Esophagus muscularis mucosa (tissue), 4 donors: ENCODE data around the gene PCDHB5. TPM values are rescaled to one million over a fixed set of nuclear protein-coding genes. Genes with fewer than 3 reads are reported as not detected.
"Not testable (repeated sequence)": the region's sequence is repeated elsewhere in the genome, so short reads cannot be mapped to it uniquely, and the experiment has no call there.

Source experiments
- DNase-seq: peaks from one replicate; pipeline ENCODE4 v3.0.0-alpha.2; 2017; ENCODE audit errors: extremely low spot score
- H3K27ac ChIP-seq, 4 donors: fragments of 200-600 bp; sonication (generic); replicated peaks in 1 of 4; 1 replicate in 3 of 4; 2 replicates in 1 of 4; pipeline ENCODE4 v1.5.1; 2016 to 2019; ENCODE audit warnings: mild to moderate bottlenecking in 1 of 4
- H3K27me3 ChIP-seq, 4 donors: fragments of 200-600 bp; sonication (generic); one replicate each; pipeline versions ENCODE4 v1.5.1 to v1.6.0; 2016 to 2019
- H3K36me3 ChIP-seq, 4 donors: fragments of 200-600 bp; sonication (generic); one replicate each; pipeline ENCODE4 v1.5.1; 2016 to 2019
- H3K4me1 ChIP-seq, 4 donors: fragments of 200-600 bp; sonication (generic); one replicate each; pipeline ENCODE4 v1.5.1; 2016 to 2019
- H3K4me3 ChIP-seq, 4 donors: fragments of 200-600 bp; sonication (generic); 1 replicate in 2 of 4; 2 replicates in 2 of 4; pipeline ENCODE4 v1.5.1; 2016 to 2019; ENCODE audit warnings: mild to moderate bottlenecking in 4 of 4, moderate library complexity in 1 of 4
- H3K9me3 ChIP-seq, 4 donors: fragments of 200-600 bp; sonication (generic); 1 replicate in 3 of 4; 2 replicates in 1 of 4; pipeline ENCODE4 v1.5.1; 2016 to 2019
- CTCF ChIP-seq, 3 experiments: fragments of 200-600 bp in 2 of 3; fragments of 450-650 bp in 1 of 3; sonication (generic) in 2 of 3; IDR thresholded peaks; one replicate each; pipeline ENCODE4 v1.5.1; 2017 to 2019; ENCODE audit warnings: antibody characterized with exemption in 3 of 3, mild to moderate bottlenecking in 2 of 3, moderate library complexity in 1 of 3
- EP300 ChIP-seq: sonication (generic); formaldehyde crosslinking; IDR thresholded peaks from one replicate; pipeline ENCODE4 v1.6.1; 2017; ENCODE audit warnings: antibody characterized with exemption
- POLR2A ChIP-seq: fragments of 450-650 bp; IDR thresholded peaks from one replicate; pipeline ENCODE4 v1.6.1; 2017; ENCODE audit warnings: antibody characterized with exemption, moderate library complexity, mild to moderate bottlenecking, low read depth
- POLR2AphosphoS5 ChIP-seq, 2 donors: sonication (generic); formaldehyde crosslinking; IDR thresholded peaks; one replicate each; pipeline ENCODE4 v1.6.1; 2017; ENCODE audit warnings: antibody characterized with exemption in 2 of 2
- WGBS: methylation state at CpG from one replicate; pipeline ENCODE4 v1.1.5; 2018; 5-methylcytosine and 5-hydroxymethylcytosine counted together
- intact Hi-C: fragments of 100-400 bp; cut with DNase I; formaldehyde crosslinking; loops from one replicate; pipeline ENCODE4 v1.15.1; 2023
- total RNA-seq, 4 donors: library from RNA; depleted of rRNA; stranded (reverse); fragments of >200 nt; gene quantifications; one replicate each; pipeline versions ENCODE4 v1.1.0 to v1.2.1, GENCODE V29; 2016

PCDHB5 gene
- total RNA-seq, 4 donors from 2014 or later, result 3.6 to 7.4 (median 4.0) TPM

DNA sequence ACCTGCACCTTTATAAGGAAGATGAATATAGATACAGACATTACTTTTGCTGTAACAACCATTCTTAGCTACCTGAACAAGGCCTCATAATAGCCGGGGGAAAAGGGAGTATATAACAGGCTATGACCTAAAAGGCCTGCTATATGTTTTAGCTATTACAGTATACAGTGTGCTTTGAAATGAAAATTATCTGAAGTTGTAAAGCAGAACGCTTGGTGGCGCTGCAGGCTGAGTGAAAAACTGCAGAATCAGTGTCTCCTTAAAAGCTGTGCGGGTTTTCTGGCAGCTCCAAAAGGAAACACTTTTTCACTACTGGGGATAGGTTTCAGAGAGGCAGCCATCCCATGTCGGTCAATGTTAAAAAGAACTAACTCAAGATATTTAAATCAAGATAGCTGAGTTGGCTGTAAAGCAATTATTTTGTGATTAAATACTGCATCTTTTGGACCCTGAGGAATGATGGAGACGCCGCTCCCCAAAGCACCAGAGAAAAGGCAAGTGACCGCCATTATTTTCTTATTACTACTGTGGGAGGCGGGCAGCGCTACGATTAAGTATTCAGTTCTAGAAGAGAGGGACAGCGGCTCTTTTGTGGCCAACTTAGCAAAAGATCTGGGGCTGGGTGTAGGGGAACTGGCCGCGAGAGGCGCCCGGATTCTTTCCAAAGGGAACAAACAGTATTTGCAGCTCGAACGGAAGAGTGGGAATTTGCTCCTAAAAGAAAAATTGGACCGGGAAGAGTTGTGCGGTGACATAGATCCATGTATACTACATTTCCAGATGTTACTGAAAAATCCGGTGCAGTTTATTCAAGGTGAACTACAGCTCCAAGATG is 20.8 kb downstream of the PCDHB5 start:
- no peak for DNase-seq
- Histone ChIP-seq H3K36me3 (no peaks in the 10 kb centered on the region), H3K4me3 (no peak overlapping the region), H3K27me3 (peaks cover 0 to 64% (median 0%) of the 10 kb centered on the region in 4 donors), H3K9me3 (peaks cover 0 to 82% (median 73%) of the 10 kb centered on the region in 4 donors), H3K4me1 (no peaks in the 10 kb centered on the region), H3K27ac (no peak overlapping the region)
- no peak for TF ChIP-seq EP300
- TF ChIP-seq CTCF (IDR thresholded peaks at IDR 0.05), result no peak
- no peak for TF ChIP-seq POLR2AphosphoS5 (IDR thresholded peaks at IDR 0.05)
- no peak for TF ChIP-seq POLR2A
- 35% methylated on average over 21 of the region's 21 CpGs for WGBS
- intact Hi-C loops, result no loop called here

DNA sequence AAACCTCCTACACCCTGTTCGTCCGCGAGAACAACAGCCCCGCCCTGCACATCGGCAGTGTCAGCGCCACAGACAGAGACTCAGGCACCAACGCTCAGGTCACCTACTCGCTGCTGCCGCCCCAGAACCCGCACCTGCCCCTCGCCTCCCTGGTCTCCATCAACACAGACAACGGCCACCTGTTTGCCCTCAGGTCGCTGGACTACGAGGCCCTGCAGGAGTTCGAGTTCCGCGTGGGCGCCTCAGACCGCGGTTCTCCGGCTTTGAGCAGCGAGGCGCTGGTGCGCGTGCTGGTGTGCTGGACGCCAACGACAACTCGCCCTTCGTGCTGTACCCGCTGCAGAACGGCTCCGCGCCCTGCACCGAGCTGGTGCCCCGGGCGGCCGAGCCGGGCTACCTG is 22.4 kb downstream of the PCDHB5 start:
- H3K4me1 ChIP-seq, H3K27ac ChIP-seq, DNase-seq, H3K4me3 ChIP-seq, intact Hi-C loops, H3K36me3 ChIP-seq: not testable (repeated sequence)
- WGBS, result 29% methylated on average over 6 of the region's 38 CpGs
- peaks cover 0 to 49% (median 0%) of the 10 kb centered on the region in 4 donors for H3K27me3 ChIP-seq
- peaks cover 0 to 72% (median 64%) of the 10 kb centered on the region in 4 donors for H3K9me3 ChIP-seq

GRCh38 chr5:141157901-141158300 is 22.9 kb downstream of the PCDHB5 start:
- H3K27ac ChIP-seq, H3K4me3 ChIP-seq, DNase-seq, intact Hi-C loops, H3K4me1 ChIP-seq, H3K36me3 ChIP-seq: not testable (repeated sequence)
- Histone ChIP-seq H3K9me3 (peaks cover 0 to 73% (median 67%) of the 10 kb centered on the region in 4 donors), H3K27me3 (peaks cover 0 to 48% (median 0%) of the 10 kb centered on the region in 4 donors)
- WGBS, result 37% methylated on average over 17 of the region's 28 CpGs

- H3K36me3 ChIP-seq, result no peaks in the 10 kb centered on the region
- peak in 2 of 3 experiments; percentile 31 for TF ChIP-seq CTCF (IDR thresholded peaks at IDR 0.05)
- no peak for TF ChIP-seq POLR2A
- peak within 1 kb of the TSS; percentile 4 to 31 (median 17) for H3K4me3 ChIP-seq
- no peak for DNase-seq
- WGBS, result 35% methylated on average over 20 of the region's 20 CpGs
- no peaks in the 10 kb centered on the region for H3K4me1 ChIP-seq
- intact Hi-C loops, result no loop called here
- H3K27ac ChIP-seq, result no peak within 1 kb of the TSS
- peaks cover 0 to 55% (median 39%) of the 10 kb centered on the region in 4 donors for H3K9me3 ChIP-seq
- peaks cover 0 to 44% (median 0%) of the 10 kb centered on the region in 4 donors for H3K27me3 ChIP-seq
Observed at GRCh38 chr5:141172381-141173204, 37.6 kb downstream of the PCDHB5 start, which contains the start of gene PCDHB7. PCDHB7 (plus strand) TSS chr5:141172644; CDS start chr5:141172836, 192 bp downstream.

GRCh38 chr5:141174291-141175104 is 39.5 kb downstream of the PCDHB5 start:
- H3K4me1 ChIP-seq, DNase-seq, H3K4me3 ChIP-seq, H3K36me3 ChIP-seq, intact Hi-C loops, H3K27ac ChIP-seq: not testable (repeated sequence)
- WGBS, result 37% methylated on average over 43 of the region's 79 CpGs
- H3K27me3 ChIP-seq, result peaks cover 0 to 59% (median 0%) of the 10 kb centered on the region in 4 donors
- peaks cover 0 to 66% (median 52%) of the 10 kb centered on the region in 4 donors for H3K9me3 ChIP-seq
